Gastroesophageal sphincter (tissue), 4 donors: ENCODE measurements around the gene MVD. TPM values are rescaled to one million over a fixed set of nuclear protein-coding genes. Genes with fewer than 3 reads are reported as not detected.

Source experiments
- ATAC-seq: fragments of 150-250 bp; one replicate; pipeline ENCODE4 v1.9.1; 2016; ENCODE audit warnings: mild to moderate bottlenecking, moderate library complexity
- H3K27ac ChIP-seq, 4 donors: fragments of 200-600 bp; sonication (generic) in 3 of 4; 1 replicate in 3 of 4; 2 replicates in 1 of 4; pipeline ENCODE4 v1.5.1; 2016 to 2019
- H3K27me3 ChIP-seq: fragments of 200-600 bp; sonication (generic); one replicate; pipeline ENCODE4 v1.5.1; 2019
- H3K36me3 ChIP-seq, 2 donors: fragments of 200-600 bp; sonication (generic); one replicate each; pipeline ENCODE4 v1.5.1; 2019; ENCODE audit warnings: control low read depth in 1 of 2
- H3K4me1 ChIP-seq, 3 donors: fragments of 200-600 bp; sonication (generic); 1 replicate in 2 of 3; 2 replicates in 1 of 3; pipeline ENCODE4 v1.5.1; 2016 to 2019; ENCODE audit warnings: control low read depth in 2 of 3
- H3K4me3 ChIP-seq, 2 donors: fragments of 200-600 bp; sonication (generic); one replicate each; pipeline ENCODE4 v1.5.1; 2019; ENCODE audit warnings: mild to moderate bottlenecking in 1 of 2, moderate library complexity in 1 of 2
- H3K9me3 ChIP-seq, 3 donors: fragments of 200-600 bp; sonication (generic); one replicate each; pipeline ENCODE4 v1.5.1; 2017 to 2019; ENCODE audit warnings: control low read depth in 2 of 3
- EP300 ChIP-seq: sonication (generic); formaldehyde crosslinking; IDR thresholded peaks from one replicate; pipeline ENCODE4 v1.6.1; 2017; ENCODE audit warnings: antibody characterized with exemption, mild to moderate bottlenecking
- POLR2A ChIP-seq, 2 donors: fragments of 450-650 bp; IDR thresholded peaks; one replicate each; pipeline ENCODE4 v1.6.1; 2017; ENCODE audit warnings: antibody characterized with exemption in 2 of 2, mild to moderate bottlenecking in 2 of 2, moderate library complexity in 1 of 2
- POLR2AphosphoS5 ChIP-seq: sonication (generic); formaldehyde crosslinking; IDR thresholded peaks from one replicate; pipeline ENCODE4 v1.6.1; 2017; ENCODE audit warnings: antibody characterized with exemption
- WGBS, 2 donors: methylation state at CpG; one replicate each; pipeline ENCODE4 v1.1.5; 2018; ENCODE audit warnings: low coverage in 1 of 2; 5-methylcytosine and 5-hydroxymethylcytosine counted together
- total RNA-seq, 4 donors: library from RNA; depleted of rRNA; stranded (reverse); fragments of >200 nt; gene quantifications; one replicate each; pipeline ENCODE4 v1.1.0, GENCODE V29; 2016
- TF ChIP-seq, protein P1 (sequence below), 4 experiments: fragments of 200-600 bp in 2 of 4; fragments of 450-650 bp in 2 of 4; sonication (generic) in 1 of 4; IDR thresholded peaks; one replicate each; pipeline ENCODE4 v1.5.1; 2017 to 2019; ENCODE audit warnings: antibody characterized with exemption in 4 of 4, mild to moderate bottlenecking in 2 of 4, moderate library complexity in 2 of 4

MVD gene
- total RNA-seq, 4 donors from 2014 or later = 21.3 to 30.3 (median 26.6) TPM

DNA sequence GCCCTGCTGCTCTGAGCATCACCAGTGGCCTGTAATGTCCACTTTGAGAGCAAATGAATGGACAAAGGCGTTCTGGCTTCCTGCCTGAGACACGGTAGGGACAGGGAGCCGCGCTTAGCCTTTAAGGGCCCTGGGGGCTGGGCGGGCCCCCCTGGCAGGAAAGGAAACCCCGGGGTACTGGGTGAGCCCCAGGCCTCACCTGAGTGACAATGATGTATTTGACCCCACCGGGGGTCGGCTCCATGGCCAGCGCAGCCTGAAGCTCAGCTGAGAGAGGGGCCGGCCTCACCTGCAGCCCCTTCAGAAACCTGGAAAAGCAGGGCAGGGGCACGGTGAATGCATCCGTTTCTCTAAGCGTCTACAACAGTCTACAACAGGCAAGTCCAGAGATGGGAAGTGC, 9.8 kb downstream of the MVD start:
- TF ChIP-seq EP300 = no peak
- TF ChIP-seq POLR2A (IDR thresholded peaks at IDR 0.05) = no peak
- TF ChIP-seq, protein P1, sequence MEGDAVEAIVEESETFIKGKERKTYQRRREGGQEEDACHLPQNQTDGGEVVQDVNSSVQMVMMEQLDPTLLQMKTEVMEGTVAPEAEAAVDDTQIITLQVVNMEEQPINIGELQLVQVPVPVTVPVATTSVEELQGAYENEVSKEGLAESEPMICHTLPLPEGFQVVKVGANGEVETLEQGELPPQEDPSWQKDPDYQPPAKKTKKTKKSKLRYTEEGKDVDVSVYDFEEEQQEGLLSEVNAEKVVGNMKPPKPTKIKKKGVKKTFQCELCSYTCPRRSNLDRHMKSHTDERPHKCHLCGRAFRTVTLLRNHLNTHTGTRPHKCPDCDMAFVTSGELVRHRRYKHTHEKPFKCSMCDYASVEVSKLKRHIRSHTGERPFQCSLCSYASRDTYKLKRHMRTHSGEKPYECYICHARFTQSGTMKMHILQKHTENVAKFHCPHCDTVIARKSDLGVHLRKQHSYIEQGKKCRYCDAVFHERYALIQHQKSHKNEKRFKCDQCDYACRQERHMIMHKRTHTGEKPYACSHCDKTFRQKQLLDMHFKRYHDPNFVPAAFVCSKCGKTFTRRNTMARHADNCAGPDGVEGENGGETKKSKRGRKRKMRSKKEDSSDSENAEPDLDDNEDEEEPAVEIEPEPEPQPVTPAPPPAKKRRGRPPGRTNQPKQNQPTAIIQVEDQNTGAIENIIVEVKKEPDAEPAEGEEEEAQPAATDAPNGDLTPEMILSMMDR (IDR thresholded peaks at IDR 0.05) = no peak
- no peak for TF ChIP-seq POLR2AphosphoS5
- no peaks in the 10 kb centered on the region for H3K9me3 ChIP-seq
- no peak overlapping the region for H3K4me3 ChIP-seq
- 66% methylated on average over 3 of the region's 13 CpGs; no CpG with 5 or more reads in 1 of the 2 donors for WGBS, 2 donors
- peaks cover 29% of the 10 kb centered on the region for H3K27me3 ChIP-seq
- H3K4me1 ChIP-seq = peaks cover 0 to 29% (median 9%) of the 10 kb centered on the region in 3 donors
- ATAC-seq = no peak
- peaks cover 0 to 67% of the 10 kb centered on the region in 2 donors for H3K36me3 ChIP-seq
- H3K27ac ChIP-seq = no peak overlapping the region

DNA sequence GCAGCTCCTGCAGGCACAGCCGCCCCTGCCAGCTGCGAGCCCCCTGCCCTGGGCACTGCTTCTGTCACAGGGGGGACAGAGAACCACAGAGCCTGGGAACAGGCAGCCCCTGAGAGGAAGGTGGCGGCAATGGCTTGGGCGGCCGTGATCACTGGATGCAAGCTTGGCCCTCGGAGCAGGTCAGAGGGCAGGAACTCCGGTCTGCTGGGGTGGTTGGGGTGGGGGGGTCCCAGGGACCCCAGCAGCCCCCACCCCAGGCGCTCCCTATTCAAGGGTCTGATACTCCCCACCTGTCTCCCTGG, 10.2 kb downstream of the MVD start:
- Histone ChIP-seq H3K4me3 (no peak overlapping the region), H3K9me3 (no peaks in the 10 kb centered on the region), H3K27me3 (peaks cover 29% of the 10 kb centered on the region), H3K36me3 (peaks cover 0 to 63% of the 10 kb centered on the region in 2 donors), H3K4me1 (peaks cover 0 to 29% (median 9%) of the 10 kb centered on the region in 3 donors), H3K27ac (no peak overlapping the region)
- no CpG with 5 or more reads among the region's 8 CpGs for WGBS, 2 donors
- no peak for ATAC-seq
- no peak for TF ChIP-seq POLR2AphosphoS5
- no peak for TF ChIP-seq EP300
- no peak for TF ChIP-seq POLR2A (IDR thresholded peaks at IDR 0.05)
- TF ChIP-seq, protein P1 (IDR thresholded peaks at IDR 0.05) = no peak

DNA sequence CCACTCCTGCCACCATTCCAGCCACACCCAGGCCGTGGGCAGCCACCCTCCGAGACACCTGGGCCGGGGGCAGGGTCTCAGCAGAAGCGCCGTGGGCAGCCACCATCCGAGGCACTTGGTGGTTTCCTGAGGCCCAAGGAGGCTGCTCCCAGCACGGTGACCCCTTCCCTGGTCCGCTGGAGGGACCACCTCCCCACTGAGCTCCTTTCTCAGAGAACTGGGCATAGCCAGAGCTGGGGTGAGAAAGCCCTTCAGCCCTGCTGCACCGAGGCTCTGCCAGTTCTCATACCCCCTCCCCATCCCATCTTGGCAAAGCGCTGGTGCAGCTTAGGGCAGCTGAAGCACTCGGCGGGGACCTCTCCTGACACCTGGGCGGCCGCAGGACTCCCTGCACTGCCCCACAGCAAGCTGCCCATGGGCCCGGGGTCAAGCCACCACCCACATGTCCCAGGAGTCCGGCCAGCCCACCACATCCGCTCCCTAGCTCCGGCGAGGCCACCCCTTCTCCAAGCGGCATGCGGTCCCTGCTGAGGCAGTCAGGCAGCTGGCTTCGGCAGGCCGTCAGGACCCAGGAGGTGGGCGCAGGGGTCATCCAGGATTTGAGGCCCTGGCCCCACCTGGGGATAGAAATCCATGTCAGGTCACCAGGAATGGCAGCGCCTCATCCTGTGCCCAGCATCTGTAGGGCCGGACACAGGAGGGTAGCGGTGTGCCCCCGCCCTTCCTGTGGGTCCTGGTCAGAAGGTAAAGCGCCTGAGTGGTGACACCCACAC, 10.7 kb downstream of the MVD start:
- no peak overlapping the region for H3K4me3 ChIP-seq
- H3K36me3 ChIP-seq = peaks cover 0 to 58% of the 10 kb centered on the region in 2 donors
- H3K27ac ChIP-seq = peak overlapping the region in 3 of 4 donors; percentile 32 to 78 (median 69)
- 50 to 95% methylated on average over 1 to 4 of the region's 29 CpGs for WGBS, 2 donors
- H3K9me3 ChIP-seq = no peaks in the 10 kb centered on the region
- peaks cover 29% of the 10 kb centered on the region for H3K27me3 ChIP-seq
- ATAC-seq = no peak
- peaks cover 0 to 29% (median 9%) of the 10 kb centered on the region in 3 donors for H3K4me1 ChIP-seq
- TF ChIP-seq EP300 = no peak
- TF ChIP-seq, protein P1 (IDR thresholded peaks at IDR 0.05) = no peak
- TF ChIP-seq POLR2AphosphoS5 = no peak
- TF ChIP-seq POLR2A (IDR thresholded peaks at IDR 0.05) = no peak

DNA sequence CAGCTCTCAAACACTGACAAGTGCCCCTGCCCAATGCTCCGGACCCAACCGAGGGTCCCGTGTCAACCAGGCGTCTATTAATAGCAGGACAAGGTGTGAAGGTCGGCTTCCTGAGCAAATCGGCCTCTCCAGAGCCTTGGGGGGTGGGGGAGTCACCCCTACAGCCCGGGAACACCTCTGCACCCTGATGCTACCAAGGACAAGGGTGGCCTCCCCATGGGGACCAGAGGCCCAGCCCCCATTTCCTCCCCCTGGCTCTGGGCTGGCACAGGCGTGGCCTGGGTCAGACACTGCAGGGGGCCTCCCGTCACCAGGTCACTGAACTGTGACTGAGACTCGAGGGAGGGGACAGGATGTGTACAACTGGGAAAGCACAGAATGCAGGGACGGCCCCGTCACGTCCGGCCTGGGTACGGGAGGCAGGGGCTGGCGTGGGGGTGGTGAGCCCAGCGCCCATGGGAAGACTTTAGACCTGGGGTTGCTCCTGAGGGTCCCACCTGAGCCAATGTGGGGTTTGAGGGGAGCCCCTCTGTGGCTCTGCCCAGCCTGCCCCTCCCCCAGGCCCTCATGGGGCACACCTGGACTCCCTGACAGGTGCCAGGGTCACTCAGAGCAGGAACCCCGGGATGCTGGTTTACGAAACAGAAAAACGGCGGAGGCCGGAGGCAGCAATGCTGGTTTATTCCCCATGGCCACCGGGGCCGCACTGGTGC, 11.5 kb downstream of the MVD start:
- TF ChIP-seq POLR2A (IDR thresholded peaks at IDR 0.05) (no peak), POLR2AphosphoS5 (no peak), EP300 (no peak)
- TF ChIP-seq, protein P1 (IDR thresholded peaks at IDR 0.05) = no peak
- H3K27me3 ChIP-seq = peaks cover 29% of the 10 kb centered on the region
- peak; percentile 56 for ATAC-seq
- WGBS, 2 donors = no CpG with 5 or more reads among the region's 24 CpGs
- H3K4me3 ChIP-seq = peak overlapping the region; percentile 57 to 70
- peak overlapping the region in 3 of 4 donors; percentile 69 to 78 (median 71) for H3K27ac ChIP-seq
- peaks cover 0 to 29% (median 9%) of the 10 kb centered on the region in 3 donors for H3K4me1 ChIP-seq
- H3K36me3 ChIP-seq = peaks cover 0 to 50% of the 10 kb centered on the region in 2 donors
- H3K9me3 ChIP-seq = no peaks in the 10 kb centered on the region
